ENCODE measurements around the gene ATP1B2. TPM values are rescaled to one million over a fixed set of nuclear protein-coding genes. Genes with fewer than 3 reads are reported as not detected.

Gene ATP1B2
- total and polyA plus RNA-seq, 8 donors, result 0.68 to 31.3 (median 26.4) TPM

- intact Hi-C loops (cut with DNase I), result no loop called here
- peaks cover 0 to 69% of the 10 kb centered on the region in 2 donors for H3K36me3 ChIP-seq
- no peaks in the 10 kb centered on the region for H3K27me3 ChIP-seq
- no peaks in the 10 kb centered on the region for H3K9me3 ChIP-seq
- TF ChIP-seq CTCF (IDR thresholded peaks at IDR 0.05), result no peak
- H3K27ac ChIP-seq, result no peak overlapping the region
- H3K4me3 ChIP-seq, result no peak overlapping the region
- DNase-seq, result peak in 2 of 4 donors; percentile 17 to 62
- ATAC-seq, result no peak
- H3K4me1 ChIP-seq, result no peaks in the 10 kb centered on the region
Observed at GRCh38 chr17:7667656-7668406, 17.1 kb downstream of the ATP1B2 start.

GRCh38 chr17:7668482-7668881 is 17.8 kb downstream of the ATP1B2 start:
- Histone ChIP-seq H3K27me3 (no peaks in the 10 kb centered on the region), H3K4me1 (no peaks in the 10 kb centered on the region), H3K36me3 (peaks cover 0 to 76% of the 10 kb centered on the region in 2 donors), H3K9me3 (peaks cover 0 to 4% of the 10 kb centered on the region in 2 donors), H3K4me3 (no peak overlapping the region), H3K27ac (no peak overlapping the region)
- no peak for TF ChIP-seq CTCF (IDR thresholded peaks at IDR 0.05)
- peak in 1 of 4 donors; percentile 13 for DNase-seq
- ATAC-seq, result no peak
- intact Hi-C loops (cut with DNase I), result no loop called here

GRCh38 chr17:7673239-7673638 is 22.5 kb downstream of the ATP1B2 start:
- H3K36me3 ChIP-seq, result peaks cover 0 to 83% of the 10 kb centered on the region in 2 donors
- H3K4me1 ChIP-seq, result no peaks in the 10 kb centered on the region
- DNase-seq (peak in 1 of 4 donors; percentile 0), ATAC-seq (no peak)
- no peak overlapping the region for H3K4me3 ChIP-seq
- H3K9me3 ChIP-seq, result peaks cover 0 to 8% of the 10 kb centered on the region in 2 donors
- intact Hi-C loops (cut with DNase I), result no loop called here
- no peak overlapping the region for H3K27ac ChIP-seq
- no peaks in the 10 kb centered on the region for H3K27me3 ChIP-seq
- peak in 1 of 2 donors; percentile 40 for TF ChIP-seq CTCF (IDR thresholded peaks at IDR 0.05)

GRCh38 chr17:7674934-7675333 is 24.2 kb downstream of the ATP1B2 start:
- no peak overlapping the region for H3K27ac ChIP-seq

More at GRCh38 chr17:7674934-7675333, 24.2 kb downstream of the ATP1B2 start:
- no peak overlapping the region for H3K4me3 ChIP-seq
- H3K27me3 ChIP-seq, result no peaks in the 10 kb centered on the region
- peaks cover 0 to 66% of the 10 kb centered on the region in 2 donors for H3K36me3 ChIP-seq
- intact Hi-C loops (cut with DNase I), result no loop called here
- no peak for TF ChIP-seq CTCF (IDR thresholded peaks at IDR 0.05)
- no peaks in the 10 kb centered on the region for H3K4me1 ChIP-seq
- ATAC-seq, result no peak
- DNase-seq, result peak in 1 of 4 donors; percentile 39
- peaks cover 0 to 8% of the 10 kb centered on the region in 2 donors for H3K9me3 ChIP-seq

Data from left lung (tissue), 10 donors.